ENCODE results near the gene FBXW7.

Gene FBXW7

GRCh38 chr4:152328582-152328981 is 207.3 kb downstream of the FBXW7 start:
- DNase-seq (ENCODE audit: low spot score), result no peak

DNA sequence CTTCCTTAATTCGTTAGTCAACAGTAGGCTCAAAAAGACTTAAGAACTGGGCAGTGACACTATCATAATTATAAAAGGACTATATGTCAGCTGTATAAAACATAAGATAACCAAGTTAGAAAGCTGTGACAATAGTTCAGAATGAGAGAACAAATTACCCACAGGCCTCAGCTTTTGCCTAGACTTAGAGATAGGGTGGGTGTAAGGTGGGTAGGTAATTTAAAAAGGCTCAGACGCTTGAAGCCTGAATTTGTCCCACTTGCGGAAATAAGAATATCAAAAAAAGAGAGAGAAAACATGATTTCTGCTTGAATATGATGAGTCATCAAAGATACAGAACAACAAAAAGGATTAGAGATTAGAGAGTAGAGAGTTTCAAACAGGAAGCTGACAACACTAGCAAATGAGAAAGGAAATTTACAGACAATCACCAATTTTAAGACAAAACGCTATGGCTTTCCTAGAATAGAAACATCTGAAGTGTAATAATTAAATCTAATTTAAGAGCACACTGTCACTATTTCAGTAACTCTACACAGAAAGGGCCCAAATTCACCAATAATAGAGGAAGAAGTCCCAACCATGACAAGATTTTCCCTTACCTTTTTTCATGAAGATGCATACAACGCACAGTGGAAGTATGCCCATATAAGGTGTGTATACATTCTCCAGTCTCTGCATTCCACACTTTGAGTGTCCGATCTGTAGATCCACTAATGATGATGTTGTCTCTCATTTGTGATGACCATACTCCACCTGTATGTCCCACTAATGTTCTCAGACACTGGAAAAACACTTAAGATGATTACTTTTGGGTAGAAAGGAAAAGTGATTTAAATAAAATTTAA is 208.1 kb downstream of the FBXW7 start:
- peak; percentile 29 for DNase-seq (ENCODE audit: low spot score)

DNA sequence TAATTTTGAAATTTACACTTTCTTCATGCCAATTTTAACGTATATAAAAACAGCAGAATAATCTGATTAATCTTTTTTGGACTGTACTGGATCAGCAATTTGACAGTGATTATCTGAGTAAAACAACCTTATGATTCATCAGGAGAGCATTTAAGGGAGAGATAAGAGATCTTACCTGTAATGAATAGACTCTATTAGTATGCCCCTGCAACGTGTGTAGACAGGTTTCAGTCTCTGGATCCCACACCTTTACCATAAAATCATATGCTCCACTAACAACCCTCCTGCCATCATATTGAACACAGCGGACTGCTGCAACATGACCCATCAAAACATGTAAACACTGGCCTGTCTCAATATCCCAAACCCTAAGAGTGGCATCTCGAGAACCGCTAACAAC is 210.1 kb downstream of the FBXW7 start:
- no peak for DNase-seq (ENCODE audit: low spot score)

DNA sequence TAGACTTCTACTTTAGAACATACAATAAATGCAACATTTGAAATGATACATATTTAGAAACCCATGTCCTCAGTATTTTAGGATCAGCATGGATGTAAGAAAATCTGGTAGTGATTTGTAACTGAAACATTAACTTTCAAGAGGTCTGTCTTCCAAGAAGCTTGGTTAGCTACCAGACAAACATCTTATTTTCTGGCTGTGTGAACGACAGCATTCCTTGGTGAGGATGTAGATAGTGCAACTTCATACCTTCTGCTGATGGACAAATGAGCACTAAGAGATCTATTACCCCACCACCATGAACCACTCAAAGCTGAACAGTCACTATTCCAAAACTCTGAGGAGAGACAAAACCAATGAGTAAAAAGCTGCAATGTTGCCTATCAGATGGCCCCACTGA is 212.7 kb downstream of the FBXW7 start:
- DNase-seq (ENCODE audit: low spot score), result no peak

DNA sequence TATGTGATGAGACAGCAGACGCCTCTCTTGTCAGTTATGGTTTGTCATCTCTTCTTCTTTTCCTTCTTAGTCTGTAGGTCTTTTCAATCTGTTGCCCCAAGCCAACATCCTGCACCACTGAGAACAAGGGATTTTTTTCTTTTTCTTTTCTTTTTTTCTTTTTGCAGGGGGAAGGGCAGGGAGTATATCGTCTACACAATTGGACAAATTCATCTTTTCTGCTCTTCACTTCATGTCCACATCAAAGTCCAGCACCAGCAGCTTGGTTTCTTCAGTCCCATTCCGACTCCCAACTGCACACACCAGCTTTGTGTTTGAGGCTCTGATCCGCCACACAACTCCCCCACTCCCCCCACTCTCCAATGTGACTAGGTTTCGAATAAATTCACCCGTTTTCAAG is 213.2 kb downstream of the FBXW7 start:
- DNase-seq (ENCODE audit: low spot score), result no peak

GRCh38 chr4:152321923-152322322 is 214.0 kb downstream of the FBXW7 start:
- DNase-seq (ENCODE audit: low spot score), result no peak

GRCh38 chr4:152321398-152321797 is 214.5 kb downstream of the FBXW7 start:
- no peak for DNase-seq (ENCODE audit: low spot score)

- no peak for DNase-seq (ENCODE audit: low spot score)
Observed at GRCh38 chr4:152316969-152317368, 218.9 kb downstream of the FBXW7 start.

DNA sequence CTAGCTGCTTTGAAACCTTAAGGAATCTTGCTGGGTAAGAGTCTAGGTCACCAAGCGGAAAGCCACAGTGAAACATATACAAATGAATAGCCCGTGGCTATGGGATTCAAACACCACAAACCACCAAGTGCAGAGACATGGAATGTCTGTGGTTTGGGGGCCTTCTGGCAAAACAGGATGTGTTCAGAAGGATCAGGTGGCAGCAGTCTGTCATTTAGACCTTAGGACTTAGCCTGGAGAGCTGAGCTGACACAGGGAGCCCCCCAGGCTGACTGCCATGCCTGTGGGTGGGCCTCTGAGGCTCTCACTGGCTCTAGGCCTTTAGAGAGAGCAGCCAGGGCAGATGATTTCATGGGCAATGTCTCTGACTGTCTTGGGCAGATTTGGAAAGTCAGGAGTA is 225.6 kb downstream of the FBXW7 start:
- DNase-seq (ENCODE audit: low spot score), result no peak

DNA sequence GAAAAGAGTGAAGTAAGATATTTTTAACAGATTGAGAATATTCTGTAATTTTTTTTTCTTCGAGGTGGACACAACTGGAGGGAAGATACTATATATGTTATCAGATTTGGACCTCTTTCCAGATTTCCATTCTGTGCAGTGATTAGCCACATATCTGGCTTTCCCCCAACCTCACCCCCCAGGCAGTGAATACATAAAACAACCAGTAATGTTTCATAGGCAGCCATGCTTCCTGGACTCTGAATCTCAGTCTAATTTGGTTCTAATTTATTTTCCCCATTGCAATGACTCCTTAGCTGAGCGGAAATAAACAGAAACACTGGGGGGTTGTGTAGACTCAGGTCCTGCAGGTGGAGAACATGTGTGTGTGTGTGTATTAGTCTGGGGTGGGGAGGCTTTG is 226.5 kb downstream of the FBXW7 start:
- no peak for DNase-seq (ENCODE audit: low spot score)

GRCh38 chr4:152308951-152309350 is 226.9 kb downstream of the FBXW7 start:
- no peak for DNase-seq (ENCODE audit: low spot score)

GRCh38 chr4:152307669-152308068 is 228.2 kb downstream of the FBXW7 start:
- no peak for DNase-seq (ENCODE audit: low spot score)

DNA sequence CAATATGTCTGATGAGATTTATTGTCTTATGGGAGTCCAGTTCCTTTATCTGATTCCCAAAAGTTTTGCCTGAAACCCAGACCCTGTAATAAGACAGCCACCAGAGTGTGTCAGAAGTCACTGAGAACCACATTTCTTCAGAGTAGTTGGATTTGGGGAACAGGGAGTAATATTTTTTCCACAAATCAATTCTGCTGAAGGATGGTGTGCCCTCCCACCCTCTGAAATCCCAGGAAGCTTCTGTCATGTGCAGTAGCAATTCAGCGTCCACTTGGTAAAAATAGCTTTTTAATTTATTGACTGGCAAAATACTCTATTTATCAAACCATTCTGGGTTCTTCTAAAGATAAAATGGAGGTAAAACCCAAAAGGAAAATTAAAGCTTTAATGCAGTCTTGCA is 229.4 kb downstream of the FBXW7 start:
- no peak for DNase-seq (ENCODE audit: low spot score)

- no peak for DNase-seq (ENCODE audit: low spot score)
Observed at GRCh38 chr4:152304220-152304619, 231.7 kb downstream of the FBXW7 start.

GRCh38 chr4:152301381-152301780 is 234.5 kb downstream of the FBXW7 start:
- DNase-seq (ENCODE audit: low spot score), result no peak

- no peak for DNase-seq (ENCODE audit: low spot score)
Observed at GRCh38 chr4:152299553-152299952, 236.3 kb downstream of the FBXW7 start.

- DNase-seq (ENCODE audit: low spot score), result no peak
Observed at GRCh38 chr4:152296386-152296785, 239.5 kb downstream of the FBXW7 start.

DNA sequence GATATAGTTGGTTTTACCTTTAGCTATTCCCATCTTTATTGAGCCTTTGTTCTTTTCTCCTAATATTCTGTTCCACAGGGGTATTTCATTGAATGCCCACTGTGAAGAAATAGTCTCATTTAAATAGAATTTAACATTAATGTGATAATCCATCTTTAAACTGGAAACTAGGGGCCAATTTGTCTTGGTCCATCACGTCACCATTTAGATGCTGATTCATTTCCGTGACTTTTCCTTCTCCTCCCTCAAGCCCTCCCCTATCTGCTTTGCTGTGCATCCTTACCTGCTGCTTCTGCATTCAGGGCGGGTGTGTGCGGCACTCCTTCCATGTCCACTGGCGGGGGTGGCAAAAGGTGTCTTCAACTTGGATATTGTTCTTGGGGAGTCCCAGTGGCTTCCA is 241.1 kb downstream of the FBXW7 start:
- DNase-seq (ENCODE audit: low spot score), result no peak

GRCh38 chr4:152294331-152294730 is 241.6 kb downstream of the FBXW7 start:
- DNase-seq (ENCODE audit: low spot score), result no peak

- DNase-seq (ENCODE audit: low spot score), result no peak
Observed at GRCh38 chr4:152293527-152293926, 242.4 kb downstream of the FBXW7 start.

GRCh38 chr4:152290366-152290921 is 245.4 kb downstream of the FBXW7 start:
- no peak for DNase-seq (ENCODE audit: low spot score)

- DNase-seq (ENCODE audit: low spot score), result no peak
Observed at GRCh38 chr4:152289941-152290340, 246.0 kb downstream of the FBXW7 start.

DNA sequence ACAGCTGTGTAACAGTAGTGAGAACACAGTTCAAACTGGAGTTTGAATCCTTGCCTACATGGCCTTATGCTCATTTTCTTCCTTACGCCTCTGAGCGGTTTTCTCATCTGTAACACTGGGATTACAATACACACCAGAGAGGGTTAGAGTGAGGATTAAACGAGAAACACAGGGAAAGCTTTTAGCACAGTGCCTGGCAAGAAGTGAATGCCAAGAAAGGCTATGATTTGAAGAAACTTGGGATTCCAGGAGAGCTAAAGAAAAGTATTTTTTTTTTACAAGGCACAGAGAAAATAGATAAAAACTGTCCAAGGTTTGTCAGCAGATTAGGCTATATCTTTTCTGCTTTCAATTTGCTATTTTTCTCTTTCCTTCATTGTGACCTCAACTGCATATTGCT is 246.4 kb downstream of the FBXW7 start:
- no peak for DNase-seq (ENCODE audit: low spot score)

All from CD4-positive, alpha-beta T cell treated with Interleukin-15 for 4 hours (primary cell).